PFSK-1 (cell line): Measurements from ENCODE around the gene PIK3R6.

ENCODE experiments used
- FOXP2 ChIP-seq: optimal IDR thresholded peaks from 2 replicates; pipeline ENCODE3; 2011; ENCODE audit warnings: borderline replicate concordance, control low read depth, inconsistent platforms; ENCODE audit not compliant: insufficient read depth; ENCODE audit errors: extremely low read length, extremely low read depth
- POLR2AphosphoS5 ChIP-seq: IDR thresholded peaks from 2 replicates; pipeline ENCODE4 v1.6.1; 2012; ENCODE audit warnings: low read depth, mild to moderate bottlenecking, control low read depth, low read length, moderate library complexity
- SIN3A ChIP-seq: IDR thresholded peaks from 2 replicates; pipeline ENCODE4 v1.6.1; 2012; ENCODE audit warnings: mild to moderate bottlenecking, low read length, moderate library complexity, borderline replicate concordance; ENCODE audit not compliant: insufficient read depth
- TAF1 ChIP-seq: IDR thresholded peaks from 2 replicates; pipeline ENCODE4 v1.6.1; 2012; ENCODE audit warnings: low read length, control low read depth, borderline replicate concordance; ENCODE audit not compliant: insufficient read depth

GRCh38 chr17:8829036-8829941 is 38.2 kb downstream of the PIK3R6 start:
- TF ChIP-seq POLR2AphosphoS5, result no peak
- no peak for TF ChIP-seq FOXP2
- TF ChIP-seq SIN3A, result no peak
- no peak for TF ChIP-seq TAF1
